Nephron progenitor cell (in vitro differentiated cells): Measurements from ENCODE around the gene ORAI1.

Experiments
- DNase-seq: peaks from one replicate; pipeline ENCODE4 v3.0.0; 2021
- H3K27ac Mint-ChIP-seq: 2 replicates; pipeline ENCODE4 v1.8.0; 2021; ENCODE audit warnings: mild to moderate bottlenecking, moderate library complexity, mixed read lengths
- H3K27me3 Mint-ChIP-seq: 2 replicates; pipeline ENCODE4 v1.8.0; 2021; ENCODE audit warnings: mild to moderate bottlenecking, low read depth, mixed read lengths; ENCODE audit not compliant: poor library complexity
- H3K36me3 Mint-ChIP-seq: 2 replicates; pipeline ENCODE4 v1.8.0; 2021; ENCODE audit warnings: low read depth, mixed read lengths
- H3K4me1 Mint-ChIP-seq: 2 replicates; pipeline ENCODE4 v1.8.0; 2021; ENCODE audit warnings: mixed read lengths
- H3K4me3 Mint-ChIP-seq: 2 replicates; pipeline ENCODE4 v1.8.0; 2021; ENCODE audit warnings: mild to moderate bottlenecking, moderate library complexity, mixed read lengths
- H3K9me3 Mint-ChIP-seq: 2 replicates; pipeline ENCODE4 v1.8.0; 2021; ENCODE audit warnings: mild to moderate bottlenecking, moderate library complexity, mixed read lengths
- TF ChIP-seq, protein P1 (sequence below): fragments of 200-600 bp; sonication (generic); IDR thresholded peaks from 2 replicates; pipeline ENCODE4 v1.5.0; 2021; ENCODE audit warnings: antibody characterized with exemption

Gene ORAI1

DNA sequence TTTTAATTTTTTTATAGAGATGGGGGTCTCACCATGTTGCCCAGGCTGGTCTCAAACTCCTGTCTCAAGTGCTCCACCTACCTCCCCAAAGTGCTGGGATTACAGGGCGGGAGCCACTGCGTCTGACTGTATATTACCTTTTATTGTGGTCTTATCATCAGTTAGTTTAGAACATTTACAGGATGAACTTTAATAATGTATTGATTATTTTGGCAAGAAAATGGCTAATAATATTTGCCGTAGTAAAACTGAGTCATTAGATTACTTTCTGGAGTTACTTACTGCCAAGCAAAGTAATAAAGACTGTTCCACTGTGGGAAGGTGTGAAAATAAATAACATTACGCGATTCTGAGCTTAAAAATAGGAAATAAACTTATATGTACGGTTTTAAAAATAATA is 23.6 kb upstream of the ORAI1 start:
- Mint-ChIP-seq H3K27me3 (peaks cover 5% of the 10 kb centered on the region), H3K4me1 (peaks cover 15% of the 10 kb centered on the region), H3K4me3 (no peak overlapping the region), H3K27ac (no peak overlapping the region), H3K36me3 (peaks cover 14% of the 10 kb centered on the region), H3K9me3 (peaks cover 10% of the 10 kb centered on the region)
- TF ChIP-seq, protein P1, sequence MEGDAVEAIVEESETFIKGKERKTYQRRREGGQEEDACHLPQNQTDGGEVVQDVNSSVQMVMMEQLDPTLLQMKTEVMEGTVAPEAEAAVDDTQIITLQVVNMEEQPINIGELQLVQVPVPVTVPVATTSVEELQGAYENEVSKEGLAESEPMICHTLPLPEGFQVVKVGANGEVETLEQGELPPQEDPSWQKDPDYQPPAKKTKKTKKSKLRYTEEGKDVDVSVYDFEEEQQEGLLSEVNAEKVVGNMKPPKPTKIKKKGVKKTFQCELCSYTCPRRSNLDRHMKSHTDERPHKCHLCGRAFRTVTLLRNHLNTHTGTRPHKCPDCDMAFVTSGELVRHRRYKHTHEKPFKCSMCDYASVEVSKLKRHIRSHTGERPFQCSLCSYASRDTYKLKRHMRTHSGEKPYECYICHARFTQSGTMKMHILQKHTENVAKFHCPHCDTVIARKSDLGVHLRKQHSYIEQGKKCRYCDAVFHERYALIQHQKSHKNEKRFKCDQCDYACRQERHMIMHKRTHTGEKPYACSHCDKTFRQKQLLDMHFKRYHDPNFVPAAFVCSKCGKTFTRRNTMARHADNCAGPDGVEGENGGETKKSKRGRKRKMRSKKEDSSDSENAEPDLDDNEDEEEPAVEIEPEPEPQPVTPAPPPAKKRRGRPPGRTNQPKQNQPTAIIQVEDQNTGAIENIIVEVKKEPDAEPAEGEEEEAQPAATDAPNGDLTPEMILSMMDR, result no peak
- no peak for DNase-seq

DNA sequence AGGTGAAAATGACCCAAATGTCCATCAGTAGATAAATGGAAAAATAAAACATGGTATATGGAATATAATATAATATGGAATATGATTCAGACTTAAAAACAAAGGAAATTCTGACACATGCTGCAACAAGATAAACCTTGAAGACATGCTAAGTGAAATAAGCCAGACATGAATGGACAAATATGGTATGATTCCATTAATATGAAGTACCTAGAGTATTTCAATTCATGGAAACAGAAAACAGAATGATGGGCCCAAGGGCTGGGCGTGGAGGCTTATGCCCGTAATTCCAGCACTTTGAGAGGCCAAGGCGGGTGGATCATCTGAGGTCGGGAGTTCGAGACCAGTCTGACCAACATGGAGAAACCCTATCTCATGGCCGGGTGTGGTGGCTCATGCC is 22.7 kb upstream of the ORAI1 start:
- Mint-ChIP-seq H3K4me3 (no peak overlapping the region), H3K9me3 (peaks cover 16% of the 10 kb centered on the region), H3K4me1 (peaks cover 16% of the 10 kb centered on the region), H3K27ac (no peak overlapping the region), H3K36me3 (peaks cover 15% of the 10 kb centered on the region), H3K27me3 (peaks cover 8% of the 10 kb centered on the region)
- TF ChIP-seq, protein P1, result no peak
- no peak for DNase-seq

DNA sequence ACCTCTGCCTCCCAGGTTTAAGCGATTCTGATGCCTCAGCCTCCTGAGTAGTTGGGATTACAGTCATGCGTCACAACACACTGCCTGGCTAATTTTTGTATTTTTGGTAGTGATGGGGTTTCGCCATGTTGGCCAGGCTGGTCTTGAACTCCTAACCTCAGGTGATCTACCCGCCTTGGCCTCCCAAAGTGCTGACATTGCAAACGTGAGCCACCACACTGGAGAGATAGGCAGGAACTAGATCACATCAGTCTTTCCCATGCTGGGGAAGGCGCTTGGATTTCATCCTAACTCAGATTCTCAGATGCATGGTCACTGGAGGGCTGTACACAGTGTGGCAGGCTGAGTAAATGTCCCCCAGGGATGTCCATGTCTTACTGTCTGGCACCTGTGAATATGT is 18.0 kb upstream of the ORAI1 start:
- H3K4me1 Mint-ChIP-seq, result peaks cover 31% of the 10 kb centered on the region
- peaks cover 24% of the 10 kb centered on the region for H3K36me3 Mint-ChIP-seq
- TF ChIP-seq, protein P1, result no peak
- H3K4me3 Mint-ChIP-seq, result no peak overlapping the region
- H3K9me3 Mint-ChIP-seq, result peaks cover 24% of the 10 kb centered on the region
- H3K27ac Mint-ChIP-seq, result peak overlapping the region; percentile 66
- DNase-seq, result no peak
- H3K27me3 Mint-ChIP-seq, result peaks cover 11% of the 10 kb centered on the region

DNA sequence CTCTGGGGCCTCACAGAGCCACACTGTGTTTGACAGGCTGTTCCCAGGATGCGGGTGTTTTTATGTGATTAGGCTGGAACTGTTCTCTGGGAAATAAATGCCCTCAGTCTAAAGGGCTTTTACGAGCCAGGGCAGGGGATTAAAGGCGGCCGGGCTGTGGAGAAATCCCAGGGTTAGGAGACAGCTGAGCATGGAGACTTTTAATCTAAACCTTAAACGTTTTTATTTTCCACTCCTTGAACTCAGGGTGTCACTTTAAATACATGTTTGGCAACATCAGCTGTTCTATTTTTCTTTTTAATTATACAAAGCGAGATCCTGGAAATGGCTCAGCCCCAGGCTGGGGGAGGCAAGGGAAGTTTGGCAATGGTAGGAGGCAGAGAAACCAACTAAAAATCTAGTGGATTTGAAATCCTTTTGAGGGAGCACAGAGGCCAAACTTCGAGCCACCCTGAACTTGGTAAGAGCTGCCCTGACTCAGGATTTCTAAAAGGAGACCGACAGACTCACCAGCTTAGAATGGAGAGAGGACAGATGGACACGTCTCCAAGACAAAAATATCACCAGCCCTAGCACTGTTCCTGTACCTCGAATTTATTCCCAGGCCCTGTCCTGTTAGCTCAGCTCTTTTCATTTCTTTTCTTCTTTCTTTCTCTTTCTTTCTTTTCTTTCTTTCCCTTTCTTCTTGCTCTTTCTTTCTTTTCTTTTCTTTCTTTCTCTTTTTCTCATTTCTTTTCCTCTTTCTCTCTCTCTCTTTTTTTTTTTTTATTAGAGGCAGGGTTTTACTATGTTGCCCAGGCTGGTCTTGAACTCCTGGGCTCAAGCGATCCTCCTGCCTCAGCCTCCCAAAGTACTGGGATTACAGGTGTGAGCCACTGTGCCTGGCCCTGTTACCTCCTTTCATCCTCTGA is 15.8 kb upstream of the ORAI1 start:
- peaks cover 8% of the 10 kb centered on the region for H3K27me3 Mint-ChIP-seq
- TF ChIP-seq, protein P1, result no peak
- peaks cover 40% of the 10 kb centered on the region for H3K4me1 Mint-ChIP-seq
- no peak for DNase-seq
- peaks cover 15% of the 10 kb centered on the region for H3K36me3 Mint-ChIP-seq
- peaks cover 14% of the 10 kb centered on the region for H3K9me3 Mint-ChIP-seq
- peak overlapping the region; percentile 39 for H3K4me3 Mint-ChIP-seq
- peak overlapping the region; percentile 99 for H3K27ac Mint-ChIP-seq

DNA sequence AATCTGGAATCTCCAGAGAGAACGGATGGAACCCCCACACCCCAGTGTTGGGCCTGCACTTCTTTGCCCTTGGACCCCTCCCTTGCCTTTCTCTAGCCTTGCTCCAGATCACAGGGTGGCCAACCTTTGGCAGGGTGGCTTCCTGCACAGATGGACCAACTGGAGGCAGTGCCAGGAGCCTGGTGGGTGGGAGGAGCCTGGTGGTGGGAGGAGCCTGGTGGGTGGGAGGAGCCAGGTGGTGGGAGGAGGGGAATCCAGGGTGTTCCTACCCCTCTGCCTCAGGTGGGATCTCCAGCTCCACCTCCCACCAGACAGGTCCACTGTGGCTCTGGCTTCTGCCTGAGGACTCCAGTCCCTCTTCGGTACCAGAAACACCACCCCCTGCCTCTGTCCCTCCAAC is 15.0 kb upstream of the ORAI1 start:
- H3K4me1 Mint-ChIP-seq, result peaks cover 40% of the 10 kb centered on the region
- peaks cover 8% of the 10 kb centered on the region for H3K27me3 Mint-ChIP-seq
- peak overlapping the region; percentile 88 for H3K27ac Mint-ChIP-seq
- TF ChIP-seq, protein P1, result no peak
- peak; percentile 30 for DNase-seq
- H3K4me3 Mint-ChIP-seq, result no peak overlapping the region
- peaks cover 14% of the 10 kb centered on the region for H3K9me3 Mint-ChIP-seq
- peaks cover 15% of the 10 kb centered on the region for H3K36me3 Mint-ChIP-seq

DNA sequence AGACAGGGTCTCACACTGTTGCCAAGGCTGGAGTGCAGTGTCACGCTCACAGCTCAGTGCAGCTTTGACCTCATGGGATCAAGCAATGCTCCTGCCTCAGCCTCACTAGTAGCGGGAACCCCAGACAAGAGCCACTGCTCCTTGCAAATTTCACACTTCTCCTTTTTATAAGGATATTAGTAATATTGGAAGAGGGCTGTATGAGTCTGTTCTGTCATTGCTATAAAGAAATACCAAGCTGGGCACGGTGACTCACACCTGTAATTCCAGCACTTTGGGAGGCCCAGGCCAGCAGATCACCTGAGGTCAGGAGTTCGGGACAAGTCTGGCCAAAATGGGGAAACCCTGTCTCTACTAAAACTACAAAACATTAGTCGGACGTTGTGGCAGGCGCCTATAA is 12.9 kb upstream of the ORAI1 start:
- Mint-ChIP-seq H3K27ac (no peak overlapping the region), H3K4me1 (peaks cover 40% of the 10 kb centered on the region), H3K36me3 (peaks cover 11% of the 10 kb centered on the region), H3K4me3 (no peak overlapping the region), H3K9me3 (peaks cover 9% of the 10 kb centered on the region), H3K27me3 (peaks cover 5% of the 10 kb centered on the region)
- TF ChIP-seq, protein P1, result no peak
- DNase-seq, result no peak
